PC-3 (cell line): ENCODE results near the gene LIN7B. TPM values are rescaled to one million over a fixed set of nuclear protein-coding genes. Genes with fewer than 3 reads are reported as not detected.

Experiments used
- ATAC-seq: fragments of 200-7000 bp; cut with Tn5 transposase; 2 replicates; pipeline ENCODE4 v1.9.1; 2020; ENCODE audit warnings: mild to moderate bottlenecking, moderate library complexity
- BruUV-seq: library from RNA; stranded (reverse); fragments of 400-500 nt; replicated peaks from 2 replicates; lab custom pipeline; 2021; lab: Mats Ljungman, UMichigan
- CTCF ChIA-PET: fragments of 300-600 bp; sonication (Branson Sonifier 250); formaldehyde crosslinking; loops from one replicate; lab custom pipeline; 2022; ENCODE audit warnings: antibody characterized with exemption; lab: Charles Lee
- POLR2A ChIA-PET: fragments of 300-600 bp; sonication (Branson Sonifier 250); formaldehyde crosslinking; loops from one replicate; lab custom pipeline; 2022; ENCODE audit warnings: antibody characterized with exemption; ENCODE audit not compliant: unreplicated experiment; lab: Charles Lee
- DNase-seq: peaks from one replicate; pipeline ENCODE4 v3.0.0-alpha.2; 2015
- H2AFZ ChIP-seq: fragments of 300-600 bp; sonication (generic); 2 replicates; pipeline ENCODE4 v1.6.0; 2016; ENCODE audit warnings: antibody characterized with exemption, low read length
- H3F3A ChIP-seq: fragments of 300-600 bp; sonication (generic); one replicate; pipeline ENCODE4 v1.6.0; 2017; ENCODE audit warnings: antibody characterized with exemption, low read length, control low read depth, mild to moderate bottlenecking; ENCODE audit not compliant: unreplicated experiment
- H3K27ac ChIP-seq: fragments of 300-600 bp; sonication (generic); 2 replicates; pipeline ENCODE4 v1.5.1; 2016; ENCODE audit warnings: mild to moderate bottlenecking, low read length
- H3K27me3 ChIP-seq: fragments of 300-600 bp; sonication (generic); 2 replicates; pipeline ENCODE4 v1.6.1; 2016; ENCODE audit warnings: low read length, mixed read lengths
- H3K36me3 ChIP-seq: fragments of 300-600 bp; sonication (generic); 2 replicates; pipeline ENCODE4 v1.6.1; 2016; ENCODE audit warnings: low read depth, mixed run types, low read length, mixed read lengths
- H3K4me1 ChIP-seq: fragments of 300-600 bp; sonication (generic); 2 replicates; pipeline ENCODE4 v1.5.1; 2016; ENCODE audit warnings: low read length; ENCODE audit not compliant: insufficient read depth
- H3K4me2 ChIP-seq: fragments of 300-600 bp; sonication (generic); 2 replicates; pipeline ENCODE4 v1.6.0; 2016; ENCODE audit warnings: low read length
- H3K4me3 ChIP-seq: fragments of 300-600 bp; sonication (generic); 2 replicates; pipeline ENCODE4 v1.5.1; 2016; ENCODE audit warnings: mild to moderate bottlenecking, low read length, mixed read lengths
- H3K79me2 ChIP-seq: fragments of 300-600 bp; sonication (generic); 2 replicates; pipeline ENCODE4 v1.6.1; 2017; ENCODE audit warnings: low read length, mixed read lengths
- H3K9ac ChIP-seq: fragments of 300-600 bp; sonication (generic); 2 replicates; pipeline ENCODE4 v1.6.0; 2016; ENCODE audit warnings: mild to moderate bottlenecking, low read length
- H3K9me2 ChIP-seq: fragments of 300-600 bp; sonication (generic); replicated peaks from 2 replicates; pipeline ENCODE4 v1.6.1; 2016; ENCODE audit warnings: mixed run types, low read length, mixed read lengths
- H3K9me3 ChIP-seq: fragments of 300-600 bp; sonication (generic); 2 replicates; pipeline ENCODE4 v1.6.1; 2016; ENCODE audit warnings: low read length, mixed read lengths
- H4K20me1 ChIP-seq: fragments of 300-600 bp; sonication (generic); 2 replicates; pipeline ENCODE4 v1.6.1; 2016; ENCODE audit warnings: low read length, mixed read lengths
- CTCF ChIP-seq: fragments of 300-600 bp; sonication (generic); conservative IDR thresholded peaks from 2 replicates; pipeline ENCODE4 v1.5.1; 2017; ENCODE audit warnings: antibody characterized with exemption, low read depth, mild to moderate bottlenecking, low read length
- EZH2 ChIP-seq: fragments of 300-600 bp; sonication (generic); IDR thresholded peaks from one replicate; pipeline ENCODE4 v1.6.1; 2017; ENCODE audit warnings: antibody characterized with exemption, mild to moderate bottlenecking, low read length; ENCODE audit not compliant: unreplicated experiment
- EZH2phosphoT487 ChIP-seq: fragments of 300-600 bp; sonication (generic); IDR thresholded peaks from 2 replicates; pipeline ENCODE4 v1.6.1; 2018; ENCODE audit warnings: mild to moderate bottlenecking, antibody characterized with exemption, low read length, borderline replicate concordance
- intact Hi-C: fragments of 100-400 bp; cut with micrococcal nuclease; formaldehyde crosslinking; loops from 2 replicates; pipeline ENCODE4 v1.9.0; 2023
- total RNA-seq: library from RNA; depleted of rRNA; stranded (reverse); fragments of >200 nt; gene quantifications from 2 replicates; pipeline ENCODE4 v1.2.3, GENCODE V29; 2014

Gene LIN7B
- total RNA-seq, 1 experiment from 2014 or later, result 11.6 TPM

- ATAC-seq (no peak), DNase-seq (no peak)
- Histone ChIP-seq H3F3A (no peaks in the 10 kb centered on the region), H3K27me3 (no peaks in the 10 kb centered on the region), H3K9ac (0 out of 2 replicates have a peak overlapping the region, but pooled peaks have one; percentile 27), H3K27ac (no peak overlapping the region), H3K9me2 (no peaks in the 10 kb centered on the region), H3K4me2 (peak overlapping the region; percentile 91), H3K4me3 (peak overlapping the region; percentile 75), H3K9me3 (no peaks in the 10 kb centered on the region), H3K79me2 (no peaks in the 10 kb centered on the region), H3K36me3 (no peaks in the 10 kb centered on the region), H3K4me1 (peaks cover 10% of the 10 kb centered on the region; the same call in 1 of the 2 replicates), H2AFZ (peak overlapping the region; percentile 76), H4K20me1 (no peaks in the 10 kb centered on the region)
- no peak for TF ChIP-seq EZH2
- no peak for TF ChIP-seq EZH2phosphoT487
- TF ChIP-seq CTCF, result no peak
- BruUV-seq, result no TSS peak
- POLR2A ChIA-PET, result interaction anchor here (0.6 kb wide), 1 partner anchor 337 kb away, joined by 3 read pairs; the partner anchor contains the start of gene PIH1D1
- CTCF ChIA-PET, result interaction anchor here (1.5 to 2.0 kb wide), 2 partner anchors 13 to 17 kb away, joined by 5 to 15 read pairs; no protein-coding TSS in a partner anchor
- intact Hi-C loops, result no loop called here
Observed at GRCh38 chr19:49114630-49115363, 627 bp downstream of the LIN7B start.

DNA sequence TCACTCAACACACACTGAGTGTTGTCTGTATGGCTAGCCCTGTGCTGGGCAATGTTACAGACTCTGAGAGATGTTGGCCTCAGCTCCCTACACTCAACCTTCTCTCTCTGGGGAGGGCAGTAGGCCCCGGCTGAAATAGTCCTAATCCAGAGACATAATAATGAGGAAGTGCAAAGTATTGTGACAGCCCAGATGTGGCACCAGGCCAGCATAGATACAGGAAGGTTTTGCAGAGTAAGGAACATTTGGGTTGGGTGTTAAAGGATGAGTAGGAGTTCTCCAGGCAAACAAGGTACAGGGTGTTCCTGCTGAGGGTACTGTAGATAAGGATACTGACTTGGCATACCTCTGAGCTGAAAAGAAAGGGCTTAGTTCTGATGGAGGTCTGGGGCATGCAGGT lies 2.4 kb downstream of the LIN7B start:
- Histone ChIP-seq H3F3A (no peaks in the 10 kb centered on the region), H3K27me3 (no peaks in the 10 kb centered on the region), H3K9ac (no peak overlapping the region), H3K4me1 (peaks cover 10% of the 10 kb centered on the region; the same call in 1 of the 2 replicates), H2AFZ (no peak overlapping the region), H3K4me3 (no peak overlapping the region), H3K79me2 (no peaks in the 10 kb centered on the region), H3K36me3 (no peaks in the 10 kb centered on the region), H3K9me3 (no peaks in the 10 kb centered on the region), H3K4me2 (no peak overlapping the region), H3K9me2 (no peaks in the 10 kb centered on the region), H4K20me1 (no peaks in the 10 kb centered on the region), H3K27ac (no peak overlapping the region)
- no TSS peak for BruUV-seq
- TF ChIP-seq EZH2phosphoT487 (no peak), EZH2 (no peak), CTCF (no peak)
- CTCF ChIA-PET, result no interaction called here
- POLR2A ChIA-PET, result no interaction called here
- DNase-seq (no peak), ATAC-seq (no peak)
- intact Hi-C loops, result no loop called here
